Gastrocnemius medialis (tissue), 4 donors: ENCODE results near the gene LCA5. TPM values are rescaled to one million over a fixed set of nuclear protein-coding genes. Genes with fewer than 3 reads are reported as not detected.

Source experiments
- ATAC-seq, 2 donors: fragments of 150-250 bp; one replicate each; pipeline ENCODE4 v1.9.1; 2016
- DNase-seq, 2 donors: peaks; one replicate each; pipeline ENCODE4 v3.0.0-alpha.2; 2019
- H3K27ac ChIP-seq, 4 donors: fragments of 200-600 bp; sonication (generic); 1 replicate in 1 of 4; 2 replicates in 3 of 4; pipeline ENCODE4 v1.5.1; 2016 to 2018; ENCODE audit warnings: mild to moderate bottlenecking in 2 of 4, moderate library complexity in 1 of 4
- H3K27me3 ChIP-seq, 3 donors: fragments of 200-600 bp; sonication (generic) in 2 of 3; 1 replicate in 1 of 3; 2 replicates in 2 of 3; pipeline versions ENCODE4 v1.5.1 to v1.6.0; 2016 to 2019; ENCODE audit warnings: mild to moderate bottlenecking in 1 of 3, moderate library complexity in 1 of 3
- H3K36me3 ChIP-seq, 2 donors: fragments of 200-600 bp; sonication (generic) in 1 of 2; one replicate each; pipeline ENCODE4 v1.5.1; 2017 to 2018
- H3K4me1 ChIP-seq, 2 donors: fragments of 200-600 bp; sonication (generic) in 1 of 2; one replicate each; pipeline ENCODE4 v1.5.1; 2016 to 2017; ENCODE audit warnings: mild to moderate bottlenecking in 2 of 2
- H3K4me3 ChIP-seq, 4 donors: fragments of 200-600 bp; sonication (generic) in 3 of 4; 1 replicate in 1 of 4; 2 replicates in 3 of 4; pipeline ENCODE4 v1.5.1; 2016 to 2019; ENCODE audit warnings: mild to moderate bottlenecking in 2 of 4
- H3K9me3 ChIP-seq, 3 donors: fragments of 200-600 bp; sonication (generic) in 2 of 3; 1 replicate in 1 of 3; 2 replicates in 2 of 3; pipeline ENCODE4 v1.5.1; 2016 to 2019
- POLR2A ChIP-seq, 2 donors: fragments of 450-650 bp; IDR thresholded peaks; one replicate each; pipeline ENCODE4 v1.6.1; 2017; ENCODE audit warnings: antibody characterized with exemption in 2 of 2, mild to moderate bottlenecking in 2 of 2, moderate library complexity in 2 of 2
- in situ Hi-C, 4 donors: fragments of 200-750 bp; cut with MboI; loops; one replicate each; pipeline versions ENCODE4 v1.15.0 to v1.8.0; 2017; ENCODE audit warnings: low sequenced_read_pairs in 4 of 4
- intact Hi-C: fragments of 100-400 bp; cut with DNase I; formaldehyde crosslinking; loops from one replicate; pipeline ENCODE4 v1.15.1; 2023; ENCODE audit warnings: low total_unique reads
- total RNA-seq, 4 donors: library from RNA; depleted of rRNA; stranded (reverse); fragments of >200 nt; gene quantifications; one replicate each; pipeline versions ENCODE4 v1.1.0 to v1.2.3, GENCODE V29; 2016
- TF ChIP-seq, protein P1 (sequence below), 5 experiments: fragments of 450-650 bp in 3 of 5; fragments of 200-600 bp in 2 of 5; sonication (generic) in 2 of 5; IDR thresholded peaks in 4 of 5; conservative IDR thresholded peaks in 1 of 5; 1 replicate in 4 of 5; 2 replicates in 1 of 5; pipeline ENCODE4 v1.5.1; 2016 to 2019; ENCODE audit warnings: antibody characterized with exemption in 5 of 5, mild to moderate bottlenecking in 3 of 5, moderate library complexity in 3 of 5

The LCA5 gene
- total RNA-seq, 4 donors from 2014 or later: 0.92 to 3.0 (median 1.2) TPM

GRCh38 chr6:79440598-79440997 is 96.6 kb downstream of the LCA5 start:
- intact Hi-C loops (no loop called here), in situ Hi-C loops (no loop called here)
- Histone ChIP-seq H3K27ac (no peak overlapping the region), H3K27me3 (no peaks in the 10 kb centered on the region), H3K36me3 (no peaks in the 10 kb centered on the region), H3K9me3 (no peaks in the 10 kb centered on the region), H3K4me1 (no peaks in the 10 kb centered on the region), H3K4me3 (no peak overlapping the region)
- ATAC-seq (no peak), DNase-seq (no peak)
- TF ChIP-seq, protein P1, sequence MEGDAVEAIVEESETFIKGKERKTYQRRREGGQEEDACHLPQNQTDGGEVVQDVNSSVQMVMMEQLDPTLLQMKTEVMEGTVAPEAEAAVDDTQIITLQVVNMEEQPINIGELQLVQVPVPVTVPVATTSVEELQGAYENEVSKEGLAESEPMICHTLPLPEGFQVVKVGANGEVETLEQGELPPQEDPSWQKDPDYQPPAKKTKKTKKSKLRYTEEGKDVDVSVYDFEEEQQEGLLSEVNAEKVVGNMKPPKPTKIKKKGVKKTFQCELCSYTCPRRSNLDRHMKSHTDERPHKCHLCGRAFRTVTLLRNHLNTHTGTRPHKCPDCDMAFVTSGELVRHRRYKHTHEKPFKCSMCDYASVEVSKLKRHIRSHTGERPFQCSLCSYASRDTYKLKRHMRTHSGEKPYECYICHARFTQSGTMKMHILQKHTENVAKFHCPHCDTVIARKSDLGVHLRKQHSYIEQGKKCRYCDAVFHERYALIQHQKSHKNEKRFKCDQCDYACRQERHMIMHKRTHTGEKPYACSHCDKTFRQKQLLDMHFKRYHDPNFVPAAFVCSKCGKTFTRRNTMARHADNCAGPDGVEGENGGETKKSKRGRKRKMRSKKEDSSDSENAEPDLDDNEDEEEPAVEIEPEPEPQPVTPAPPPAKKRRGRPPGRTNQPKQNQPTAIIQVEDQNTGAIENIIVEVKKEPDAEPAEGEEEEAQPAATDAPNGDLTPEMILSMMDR (IDR thresholded peaks at IDR 0.05 in 4 of 5, conservative IDR thresholded peaks at IDR 0.05 in 1 of 5): no peak
- no peak for TF ChIP-seq POLR2A (IDR thresholded peaks at IDR 0.05)

GRCh38 chr6:79438030-79438429 is 99.2 kb downstream of the LCA5 start:
- in situ Hi-C loops (no loop called here), intact Hi-C loops (no loop called here)
- DNase-seq: no peak
- no peaks in the 10 kb centered on the region for H3K27me3 ChIP-seq
- no peaks in the 10 kb centered on the region for H3K36me3 ChIP-seq
- no peak overlapping the region for H3K4me3 ChIP-seq
- TF ChIP-seq POLR2A (IDR thresholded peaks at IDR 0.05): no peak
- TF ChIP-seq, protein P1 (IDR thresholded peaks at IDR 0.05 in 4 of 5, conservative IDR thresholded peaks at IDR 0.05 in 1 of 5): no peak
- H3K9me3 ChIP-seq: no peaks in the 10 kb centered on the region
- no peak overlapping the region for H3K27ac ChIP-seq
- no peak for ATAC-seq
- no peaks in the 10 kb centered on the region for H3K4me1 ChIP-seq

DNA sequence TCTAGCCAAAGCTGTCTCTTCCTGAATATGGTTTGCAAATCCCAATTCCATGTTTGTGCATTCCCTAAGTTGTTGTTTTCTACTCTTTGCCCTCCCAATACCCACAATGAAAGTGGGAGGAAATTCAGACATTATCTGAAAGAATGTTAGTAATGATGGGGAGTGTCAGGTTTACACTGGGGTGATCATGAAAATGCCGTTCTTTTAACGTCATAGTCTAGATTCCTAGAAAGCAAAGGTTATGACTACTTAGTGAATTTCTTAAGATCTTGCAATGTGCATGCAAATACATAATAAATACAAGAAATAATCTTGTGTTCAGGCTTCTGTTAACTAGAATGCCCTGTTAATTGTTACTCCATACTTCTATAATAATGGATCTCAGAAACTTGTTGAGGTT is 101.0 kb downstream of the LCA5 start:
- DNase-seq (no peak), ATAC-seq (no peak)
- Histone ChIP-seq H3K36me3 (no peaks in the 10 kb centered on the region), H3K27ac (no peak overlapping the region), H3K27me3 (no peaks in the 10 kb centered on the region), H3K9me3 (no peaks in the 10 kb centered on the region), H3K4me3 (no peak overlapping the region), H3K4me1 (no peaks in the 10 kb centered on the region)
- TF ChIP-seq POLR2A (IDR thresholded peaks at IDR 0.05): no peak
- TF ChIP-seq, protein P1 (IDR thresholded peaks at IDR 0.05 in 4 of 5, conservative IDR thresholded peaks at IDR 0.05 in 1 of 5): no peak
- intact Hi-C loops (no loop called here), in situ Hi-C loops (no loop called here)

- in situ Hi-C loops: no loop called here
- TF ChIP-seq, protein P1 (IDR thresholded peaks at IDR 0.05 in 4 of 5, conservative IDR thresholded peaks at IDR 0.05 in 1 of 5): no peak
- no peak for TF ChIP-seq POLR2A (IDR thresholded peaks at IDR 0.05)
- Histone ChIP-seq H3K27ac (no peak overlapping the region), H3K4me3 (no peak overlapping the region), H3K9me3 (no peaks in the 10 kb centered on the region), H3K27me3 (no peaks in the 10 kb centered on the region), H3K4me1 (no peaks in the 10 kb centered on the region), H3K36me3 (no peaks in the 10 kb centered on the region)
- intact Hi-C loops: no loop called here
- no peak for DNase-seq
- no peak for ATAC-seq
Measured at GRCh38 chr6:79435746-79436145, 101.5 kb downstream of the LCA5 start.

Other genes starting within 250 kb of the LCA5 start
- 10 to 100 TPM in 1 of 4 donors, 1 to 10 TPM in 3; 8.0 to 15.7 (median 9.1) TPM for gene SH3BGRL2, start 93.9 kb upstream of the LCA5 start, total RNA-seq